Measurements from ENCODE around the gene MARS1.
A peak's percentile ranks its signal among the peaks of the same experiment; 100 is the strongest.
"Not testable (repeated sequence)": the region's sequence is repeated elsewhere in the genome, so short reads cannot be mapped to it uniquely, and the experiment has no call there.

The MARS1 gene

GRCh38 chr12:57496822-57497221, 9.0 kb downstream of the MARS1 start:
- peak; percentile 32 for DNase-seq (ENCODE audit: extremely low read depth, insufficient read length)
- H3K36me3 ChIP-seq (ENCODE audit: control insufficient read depth, insufficient read depth, low read length): peaks cover 22% of the 10 kb centered on the region
- no peak overlapping the region for H3K4me3 ChIP-seq (replicated peaks; ENCODE audit: low read depth, low read length)
- TF ChIP-seq, protein P1, sequence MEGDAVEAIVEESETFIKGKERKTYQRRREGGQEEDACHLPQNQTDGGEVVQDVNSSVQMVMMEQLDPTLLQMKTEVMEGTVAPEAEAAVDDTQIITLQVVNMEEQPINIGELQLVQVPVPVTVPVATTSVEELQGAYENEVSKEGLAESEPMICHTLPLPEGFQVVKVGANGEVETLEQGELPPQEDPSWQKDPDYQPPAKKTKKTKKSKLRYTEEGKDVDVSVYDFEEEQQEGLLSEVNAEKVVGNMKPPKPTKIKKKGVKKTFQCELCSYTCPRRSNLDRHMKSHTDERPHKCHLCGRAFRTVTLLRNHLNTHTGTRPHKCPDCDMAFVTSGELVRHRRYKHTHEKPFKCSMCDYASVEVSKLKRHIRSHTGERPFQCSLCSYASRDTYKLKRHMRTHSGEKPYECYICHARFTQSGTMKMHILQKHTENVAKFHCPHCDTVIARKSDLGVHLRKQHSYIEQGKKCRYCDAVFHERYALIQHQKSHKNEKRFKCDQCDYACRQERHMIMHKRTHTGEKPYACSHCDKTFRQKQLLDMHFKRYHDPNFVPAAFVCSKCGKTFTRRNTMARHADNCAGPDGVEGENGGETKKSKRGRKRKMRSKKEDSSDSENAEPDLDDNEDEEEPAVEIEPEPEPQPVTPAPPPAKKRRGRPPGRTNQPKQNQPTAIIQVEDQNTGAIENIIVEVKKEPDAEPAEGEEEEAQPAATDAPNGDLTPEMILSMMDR (IDR thresholded peaks at IDR 0.05; ENCODE audit: insufficient read depth, low read length, poor library complexity, severe bottlenecking): no peak
- no peaks in the 10 kb centered on the region for H3K27me3 ChIP-seq (replicated peaks; ENCODE audit: control insufficient read depth, insufficient read depth, low read length)

- peaks cover 25% of the 10 kb centered on the region for H3K36me3 ChIP-seq (ENCODE audit: control insufficient read depth, insufficient read depth, low read length)
Measured at GRCh38 chr12:57497223-57498131, 9.6 kb downstream of the MARS1 start.

DNA sequence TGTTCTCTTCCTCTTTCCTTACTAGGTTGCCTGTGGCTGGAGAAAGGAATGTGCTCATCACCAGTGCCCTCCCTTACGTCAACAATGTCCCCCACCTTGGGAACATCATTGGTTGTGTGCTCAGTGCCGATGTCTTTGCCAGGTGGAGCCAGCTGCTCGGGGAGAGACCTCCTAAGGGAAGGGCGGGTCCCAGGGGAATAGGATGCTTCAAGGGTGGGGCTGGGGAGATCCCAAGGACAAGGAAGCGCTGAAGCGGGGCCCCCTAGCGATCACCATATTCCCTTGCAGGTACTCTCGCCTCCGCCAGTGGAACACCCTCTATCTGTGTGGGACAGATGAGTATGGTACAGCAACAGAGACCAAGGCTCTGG, 10.2 kb downstream of the MARS1 start:
- TF ChIP-seq, protein P1 (IDR thresholded peaks at IDR 0.05; ENCODE audit: insufficient read depth, low read length, poor library complexity, severe bottlenecking): no peak
- no peak overlapping the region for H3K4me3 ChIP-seq (replicated peaks; ENCODE audit: low read depth, low read length)
- H3K36me3 ChIP-seq (ENCODE audit: control insufficient read depth, insufficient read depth, low read length): peaks cover 21% of the 10 kb centered on the region
- no peak for DNase-seq (ENCODE audit: extremely low read depth, insufficient read length)
- no peaks in the 10 kb centered on the region for H3K27me3 ChIP-seq (replicated peaks; ENCODE audit: control insufficient read depth, insufficient read depth, low read length)

More at GRCh38 chr12:57497223-57498131, 9.6 kb downstream of the MARS1 start:
- no peak overlapping the region for H3K4me3 ChIP-seq (replicated peaks; ENCODE audit: low read depth, low read length)
- no peak for DNase-seq (ENCODE audit: extremely low read depth, insufficient read length)
- TF ChIP-seq, protein P1 (IDR thresholded peaks at IDR 0.05; ENCODE audit: insufficient read depth, low read length, poor library complexity, severe bottlenecking): no peak
- H3K27me3 ChIP-seq (replicated peaks; ENCODE audit: control insufficient read depth, insufficient read depth, low read length): no peaks in the 10 kb centered on the region

DNA sequence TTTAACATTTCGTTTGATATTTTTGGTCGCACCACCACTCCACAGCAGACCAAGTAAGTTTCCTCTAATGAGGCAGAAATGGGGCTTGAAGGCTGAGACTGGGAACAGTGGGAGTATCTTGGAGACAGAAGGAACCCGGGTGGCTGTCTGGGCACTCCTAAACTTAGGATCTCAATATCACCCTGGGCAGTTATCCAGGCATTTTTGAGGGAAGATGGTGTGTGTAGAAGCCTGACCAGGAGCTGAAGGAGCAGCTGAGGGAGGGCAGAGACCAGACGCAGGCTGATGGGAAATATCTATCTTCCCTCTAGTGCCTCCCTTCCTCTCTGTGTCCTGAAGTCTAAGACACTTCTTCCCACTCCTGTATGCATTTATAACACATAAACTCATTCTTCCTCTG, 10.7 kb downstream of the MARS1 start:
- no peak for DNase-seq (ENCODE audit: extremely low read depth, insufficient read length)
- peaks cover 21% of the 10 kb centered on the region for H3K36me3 ChIP-seq (ENCODE audit: control insufficient read depth, insufficient read depth, low read length)
- TF ChIP-seq, protein P1 (IDR thresholded peaks at IDR 0.05; ENCODE audit: insufficient read depth, low read length, poor library complexity, severe bottlenecking): no peak
- no peak overlapping the region for H3K4me3 ChIP-seq (replicated peaks; ENCODE audit: low read depth, low read length)
- H3K27me3 ChIP-seq (replicated peaks; ENCODE audit: control insufficient read depth, insufficient read depth, low read length): no peaks in the 10 kb centered on the region

GRCh38 chr12:57500213-57500612, 12.3 kb downstream of the MARS1 start:
- no peak for DNase-seq (ENCODE audit: extremely low read depth, insufficient read length)
- Histone ChIP-seq H3K4me3 (replicated peaks; ENCODE audit: low read depth, low read length) (no peak overlapping the region), H3K27me3 (replicated peaks; ENCODE audit: control insufficient read depth, insufficient read depth, low read length) (no peaks in the 10 kb centered on the region), H3K36me3 (ENCODE audit: control insufficient read depth, insufficient read depth, low read length) (peaks cover 23% of the 10 kb centered on the region)
- TF ChIP-seq, protein P1 (IDR thresholded peaks at IDR 0.05; ENCODE audit: insufficient read depth, low read length, poor library complexity, severe bottlenecking): no peak

GRCh38 chr12:57502311-57502969, 14.6 kb downstream of the MARS1 start:
- peaks cover 29% of the 10 kb centered on the region for H3K36me3 ChIP-seq (ENCODE audit: control insufficient read depth, insufficient read depth, low read length)
- not testable (repeated sequence) for H3K4me3 ChIP-seq (replicated peaks; ENCODE audit: low read depth, low read length); DNase-seq (ENCODE audit: extremely low read depth, insufficient read length)

DNA sequence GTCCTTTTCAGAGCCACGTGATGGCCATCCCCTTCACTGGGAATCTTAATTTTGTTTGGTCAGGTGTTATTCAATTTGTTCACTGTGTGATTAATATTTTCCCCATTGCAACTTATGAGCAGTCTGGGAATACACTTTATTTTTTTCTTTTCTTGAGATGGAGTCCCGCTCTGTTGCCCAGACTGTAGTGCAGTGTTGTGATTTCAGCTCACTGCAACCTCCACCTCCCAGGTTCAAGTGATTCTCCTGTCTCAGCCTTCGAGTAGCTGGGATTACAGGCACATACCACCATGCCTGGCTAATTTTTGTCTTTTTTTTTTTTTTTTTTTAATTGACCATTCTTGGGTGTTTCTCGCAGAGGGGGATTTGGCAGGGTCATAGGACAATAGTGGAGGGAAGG, 18.7 kb downstream of the MARS1 start:
- DNase-seq (ENCODE audit: extremely low read depth, insufficient read length); H3K4me3 ChIP-seq (replicated peaks; ENCODE audit: low read depth, low read length); H3K27me3 ChIP-seq (replicated peaks; ENCODE audit: control insufficient read depth, insufficient read depth, low read length): not testable (repeated sequence)
- peaks cover 13% of the 10 kb centered on the region for H3K36me3 ChIP-seq (ENCODE audit: control insufficient read depth, insufficient read depth, low read length)

More at GRCh38 chr12:57502311-57502969, 14.6 kb downstream of the MARS1 start:
- H3K27me3 ChIP-seq (replicated peaks; ENCODE audit: control insufficient read depth, insufficient read depth, low read length): not testable (repeated sequence)

DNA sequence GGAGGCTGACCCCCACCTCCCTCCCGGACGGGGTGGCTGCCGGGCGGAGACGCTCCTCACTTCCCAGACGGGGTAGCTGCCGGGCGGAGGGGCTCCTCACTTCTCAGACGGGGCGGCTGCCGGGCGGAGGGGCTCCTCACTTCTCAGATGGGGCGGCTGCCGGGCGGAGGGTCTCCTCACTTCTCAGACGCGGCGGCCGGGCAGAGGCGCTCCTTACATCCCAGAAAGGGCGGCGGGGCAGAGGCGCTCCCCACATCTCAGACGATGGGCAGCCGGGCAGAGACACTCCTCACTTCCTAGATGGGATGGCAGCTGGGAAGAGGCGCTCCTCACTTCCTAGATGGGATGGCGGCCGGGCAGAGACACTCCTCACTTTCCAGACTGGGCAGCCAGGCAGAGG, 19.9 kb downstream of the MARS1 start:
- not testable (repeated sequence) for H3K4me3 ChIP-seq (replicated peaks; ENCODE audit: low read depth, low read length); H3K27me3 ChIP-seq (replicated peaks; ENCODE audit: control insufficient read depth, insufficient read depth, low read length); DNase-seq (ENCODE audit: extremely low read depth, insufficient read length)
- H3K36me3 ChIP-seq (ENCODE audit: control insufficient read depth, insufficient read depth, low read length): peaks cover 16% of the 10 kb centered on the region
